ENCODE data around the gene DUS4L.

DUS4L gene

GRCh38 chr7:107622429-107622828, 58.7 kb downstream of the DUS4L start:
- DNase-seq: no peak

- DNase-seq: no peak
Measured at GRCh38 chr7:107622894-107623293, 59.1 kb downstream of the DUS4L start.

- DNase-seq: no peak
Measured at GRCh38 chr7:107627002-107627401, 63.2 kb downstream of the DUS4L start.

Data from RPMI8226 (cell line).